ENCODE data around the gene DHRS12.

The DHRS12 gene

DNA sequence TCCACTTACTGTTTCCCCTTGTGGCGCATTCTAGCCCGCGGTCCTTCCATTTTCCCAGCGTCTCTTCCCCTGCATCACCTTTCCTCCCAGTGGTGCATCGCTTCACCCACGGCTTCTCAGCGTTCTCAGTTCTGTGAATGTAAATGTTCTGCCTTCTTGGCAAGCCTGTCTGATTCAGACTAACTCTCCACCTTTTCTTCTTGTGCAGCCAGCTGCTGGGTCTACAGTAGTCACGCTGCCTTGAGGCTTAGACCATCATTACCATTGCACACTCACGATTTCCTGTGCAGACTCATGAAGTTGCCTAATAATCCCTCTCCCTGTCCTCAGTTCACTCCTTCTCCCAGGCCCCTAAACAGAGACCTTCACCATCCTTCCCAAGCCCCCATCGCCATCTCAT is 75.0 kb downstream of the DHRS12 start:
- no peak for DNase-seq (ENCODE audit: low spot score)

DNA sequence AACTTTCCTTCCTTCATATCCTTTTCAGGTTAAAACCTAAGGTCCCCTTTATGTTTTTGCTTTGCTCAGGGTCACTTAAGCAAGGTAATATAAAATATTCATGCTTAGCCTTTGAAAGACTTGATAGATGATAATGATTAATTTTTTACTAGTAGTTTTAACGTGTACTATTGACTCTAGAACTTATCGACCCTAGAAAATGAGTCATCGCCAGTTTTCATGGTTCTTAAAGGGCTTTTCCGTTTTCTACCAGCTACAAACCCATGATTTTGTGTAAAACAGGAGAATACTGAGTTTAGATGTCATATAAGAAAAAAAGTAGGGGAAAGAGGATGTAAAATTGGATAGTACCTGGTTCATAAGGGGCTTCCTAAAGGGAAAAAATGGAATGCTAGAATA is 75.7 kb downstream of the DHRS12 start:
- no peak for DNase-seq (ENCODE audit: low spot score)

DNA sequence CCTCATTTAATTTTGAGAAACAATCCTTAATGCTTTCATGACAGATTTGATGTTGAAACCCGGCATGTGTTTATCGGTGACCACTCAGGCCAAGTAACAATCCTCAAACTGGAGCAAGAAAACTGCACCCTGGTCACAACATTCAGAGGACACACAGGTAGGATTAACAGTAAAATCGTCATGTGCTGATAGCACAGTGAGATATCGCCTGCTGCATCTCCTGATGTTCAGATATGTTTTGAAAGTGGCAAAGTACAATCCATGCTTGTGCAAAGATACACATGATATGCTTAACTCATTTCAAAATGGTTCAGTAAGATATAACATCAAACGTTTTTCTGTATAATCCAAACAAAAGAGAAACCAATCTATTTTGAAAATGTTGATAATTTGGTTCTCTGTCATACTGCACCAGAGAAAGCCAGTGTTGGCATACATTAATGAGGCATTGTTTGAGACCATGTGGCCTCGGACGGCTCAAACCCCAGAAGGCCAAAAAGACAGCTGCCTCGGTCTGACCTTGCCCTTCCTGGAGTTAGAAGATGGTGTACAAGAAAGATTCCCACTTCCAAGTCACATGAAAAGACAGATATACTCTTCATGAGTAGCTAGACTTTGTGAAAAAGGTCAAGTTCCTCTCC is 76.2 kb downstream of the DHRS12 start:
- DNase-seq (ENCODE audit: low spot score): no peak

DNA sequence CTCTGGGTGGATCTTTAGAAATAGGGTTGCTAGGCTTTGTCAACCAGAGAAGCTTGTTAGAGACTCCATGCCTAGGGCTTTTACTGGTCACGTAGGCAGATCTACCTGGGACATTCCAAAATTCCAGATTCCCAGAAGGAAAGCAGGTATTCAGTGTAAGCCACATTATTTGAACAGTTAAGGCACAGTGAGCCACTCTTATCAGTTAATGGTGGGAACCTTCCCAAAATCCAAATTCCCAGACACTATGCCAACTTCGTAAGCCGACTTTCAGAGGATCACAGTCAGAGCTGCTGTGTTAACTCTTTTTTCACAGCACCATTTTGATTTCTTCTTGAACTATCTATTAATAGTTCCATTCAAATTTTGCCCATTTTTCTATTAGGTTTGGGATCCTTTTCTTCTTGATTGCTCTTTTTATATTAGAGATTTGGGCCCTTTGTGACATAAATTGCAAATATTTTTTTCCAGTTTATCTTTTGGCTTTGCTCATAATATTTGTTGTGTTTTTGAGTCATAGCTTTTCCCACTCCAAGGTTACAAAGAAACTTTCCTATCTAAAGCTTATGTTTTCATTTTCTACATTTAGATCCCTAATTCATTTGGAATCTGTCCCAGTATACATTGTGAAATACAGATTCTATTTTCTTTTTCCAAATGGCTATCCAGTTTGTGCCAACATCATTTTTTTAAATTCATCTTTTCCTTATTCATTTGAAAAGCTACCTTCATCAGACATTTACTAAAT is 77.3 kb downstream of the DHRS12 start:
- DNase-seq (ENCODE audit: low spot score): no peak

DNA sequence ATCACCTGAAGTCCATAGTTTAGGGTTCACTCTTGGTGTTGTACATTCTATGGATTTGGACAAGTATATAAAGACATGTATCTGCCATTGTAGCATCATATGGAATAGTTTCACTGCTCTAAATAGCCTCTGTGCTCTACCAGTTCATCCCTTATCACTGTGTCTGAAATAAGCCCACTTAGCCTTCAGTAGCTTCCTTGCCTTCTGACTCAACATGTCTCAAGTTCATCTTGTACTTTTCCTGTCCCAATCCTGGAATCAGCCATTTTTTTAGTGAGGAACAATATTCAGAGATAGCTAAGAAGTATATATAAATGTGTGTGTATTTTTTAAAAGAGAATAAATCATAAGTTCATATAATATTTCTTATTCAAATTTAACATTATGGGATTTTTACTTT is 79.2 kb downstream of the DHRS12 start:
- no peak for DNase-seq (ENCODE audit: low spot score)

DNA sequence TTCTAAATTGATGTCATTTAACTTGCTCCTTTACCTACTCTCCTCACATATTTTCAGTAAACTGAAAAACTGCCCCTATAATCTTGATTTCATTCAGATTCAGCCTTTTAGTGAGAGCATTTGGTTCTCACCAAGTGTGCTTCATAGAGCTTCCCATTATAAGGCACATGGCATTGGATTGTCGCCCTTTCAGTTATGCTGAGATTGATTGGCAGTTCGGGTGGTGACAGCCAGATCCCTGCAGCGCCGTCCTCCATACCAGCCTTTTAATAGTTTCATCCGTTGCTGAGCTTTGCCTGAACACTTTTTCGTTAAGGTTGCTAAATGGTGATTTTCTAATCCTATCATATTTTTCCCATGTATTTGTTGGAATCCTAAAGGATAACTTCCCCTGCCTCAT is 80.4 kb downstream of the DHRS12 start:
- no peak for DNase-seq (ENCODE audit: low spot score)

DNA sequence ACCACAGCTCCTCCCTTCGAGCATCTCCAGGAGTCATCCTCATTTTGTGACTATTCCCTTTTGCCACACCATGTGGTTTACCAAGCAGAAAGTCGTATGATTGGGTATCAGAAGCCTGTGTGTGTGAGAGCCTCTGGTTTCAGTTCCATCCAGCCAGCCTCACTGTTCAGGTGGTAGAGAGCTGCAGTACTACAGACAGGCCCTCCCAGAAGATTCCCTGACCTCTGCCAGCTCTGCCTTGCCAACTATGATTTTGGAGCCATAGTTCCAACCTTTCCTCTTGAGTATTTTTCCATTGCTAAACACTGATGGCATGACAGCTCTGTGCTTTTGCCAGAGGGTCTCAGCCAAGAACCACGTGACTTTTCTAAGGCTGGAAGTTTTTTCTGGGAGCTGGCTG is 82.5 kb downstream of the DHRS12 start:
- DNase-seq (ENCODE audit: low spot score): no peak

DNA sequence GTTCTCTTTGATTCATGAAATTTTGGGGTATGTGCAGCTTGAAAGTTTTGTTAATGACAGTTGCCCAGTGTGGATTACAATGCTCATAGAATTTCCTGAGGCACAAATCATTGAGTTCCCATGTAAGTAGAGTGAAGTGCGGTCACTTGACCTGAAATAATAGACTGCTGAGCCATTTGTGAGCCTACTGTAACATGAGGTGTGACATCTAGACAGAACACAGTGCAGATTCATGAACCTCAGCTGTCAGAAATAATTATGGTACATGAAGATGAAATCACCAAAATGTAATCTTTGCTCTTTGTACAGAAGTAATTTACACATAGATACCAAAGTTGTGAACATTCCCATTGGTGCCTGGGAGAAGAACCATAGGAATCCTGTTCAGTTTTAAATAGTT is 84.6 kb downstream of the DHRS12 start:
- DNase-seq (ENCODE audit: low spot score): no peak

Measured in SK-N-DZ (cell line).